K562 (cell line): ENCODE data around the gene EIF4E.

Source experiments
- FOXM1 ChIP-seq, 2 experiments: fragments of 450-650 bp in 1 of 2; sonication (generic) in 1 of 2; formaldehyde crosslinking in 1 of 2; IDR thresholded peaks; 2 replicates each; pipeline versions ENCODE4 v1.6.1 to v1.9.0; 2017 to 2022; ENCODE audit warnings: low read depth in 2 of 2, mild to moderate bottlenecking in 2 of 2, missing genetic modification reagents in 1 of 2, moderate library complexity in 1 of 2
- GTF2E2 ChIP-seq: fragments of 200-800 bp; sonication (Bioruptor generic); IDR thresholded peaks from 2 replicates; pipeline ENCODE4 v1.6.1; 2016; ENCODE audit warnings: missing genetic modification characterization, missing compliant biosample characterization
- MAFK ChIP-seq: IDR thresholded peaks from 2 replicates; pipeline ENCODE4 v1.6.1; 2011; ENCODE audit warnings: low read length, improper control_type of control experiment
- RBM25 ChIP-seq: fragments of 200-400 bp; formaldehyde crosslinking; IDR thresholded peaks from 2 replicates; pipeline ENCODE4 v1.6.1; 2018; ENCODE audit warnings: low read length, low read depth, moderate library complexity; ENCODE audit not compliant: severe bottlenecking
- ZNF431 ChIP-seq: sonication (generic); formaldehyde crosslinking; IDR thresholded peaks from 2 replicates; pipeline ENCODE4 v1.8.0; 2022; ENCODE audit warnings: mild to moderate bottlenecking, missing genetic modification reagents
- TF ChIP-seq, protein P1 (sequence below): fragments of 450-650 bp; IDR thresholded peaks from 2 replicates; pipeline ENCODE4 v1.6.1; 2016; ENCODE audit warnings: low read depth, mild to moderate bottlenecking, moderate library complexity
- TF ChIP-seq, protein P2 (sequence below), 2 experiments: fragments of 450-650 bp in 1 of 2; sonication (generic) in 1 of 2; formaldehyde crosslinking in 1 of 2; IDR thresholded peaks in 1 of 2; conservative IDR thresholded peaks in 1 of 2; 2 replicates each; pipeline versions ENCODE4 v1.6.1 to v1.8.1; 2016 to 2023; ENCODE audit warnings: mild to moderate bottlenecking in 2 of 2, moderate library complexity in 2 of 2, inconsistent platforms in 1 of 2, missing genetic modification reagents in 1 of 2
- TF ChIP-seq, protein P3 (sequence below): sonication (generic); formaldehyde crosslinking; IDR thresholded peaks from 2 replicates; pipeline ENCODE4 v1.8.0; 2022; ENCODE audit warnings: missing genetic modification reagents, mild to moderate bottlenecking, borderline replicate concordance
- TF ChIP-seq, protein P4 (sequence below), 3 experiments: IDR thresholded peaks in 2 of 3; conservative IDR thresholded peaks in 1 of 3; 2 replicates each; pipeline ENCODE4 v1.5.1; 2011 to 2012; ENCODE audit warnings: low read length in 3 of 3, mild to moderate bottlenecking in 3 of 3, control low read depth in 2 of 3, improper control_type of control experiment in 1 of 3, inconsistent platforms in 1 of 3, low read depth in 1 of 3, mixed read lengths in 1 of 3, moderate library complexity in 1 of 3; ENCODE audit not compliant: insufficient read depth in 2 of 3

DNA sequence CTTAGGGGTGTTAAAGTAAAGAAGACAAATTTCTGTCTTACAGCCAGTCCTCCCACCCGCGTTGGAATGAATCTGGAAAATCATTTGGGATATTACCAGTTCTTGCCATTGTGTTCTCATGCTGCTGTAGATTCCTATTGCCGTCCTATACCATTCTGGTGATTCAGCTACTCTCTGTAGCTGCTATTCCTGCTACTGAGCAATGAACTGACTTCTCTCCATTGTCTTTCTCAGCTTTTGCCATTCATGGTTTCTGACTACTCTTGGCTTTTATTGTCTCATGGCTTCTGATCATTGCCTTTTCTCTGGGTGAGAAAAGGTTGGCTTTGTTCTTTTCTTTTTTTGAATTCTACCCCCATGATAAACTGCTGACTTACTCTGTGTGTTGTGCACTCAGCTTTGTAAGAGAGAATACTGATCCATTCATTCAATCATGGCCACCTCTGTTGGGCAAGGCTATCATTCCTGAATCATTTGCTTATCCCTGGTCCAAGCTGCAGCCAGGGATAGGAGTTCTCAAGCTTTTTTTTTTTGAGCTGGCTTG lies 38.9 kb upstream of the EIF4E start:
- TF ChIP-seq, protein P1, sequence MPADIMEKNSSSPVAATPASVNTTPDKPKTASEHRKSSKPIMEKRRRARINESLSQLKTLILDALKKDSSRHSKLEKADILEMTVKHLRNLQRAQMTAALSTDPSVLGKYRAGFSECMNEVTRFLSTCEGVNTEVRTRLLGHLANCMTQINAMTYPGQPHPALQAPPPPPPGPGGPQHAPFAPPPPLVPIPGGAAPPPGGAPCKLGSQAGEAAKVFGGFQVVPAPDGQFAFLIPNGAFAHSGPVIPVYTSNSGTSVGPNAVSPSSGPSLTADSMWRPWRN = no peak
- TF ChIP-seq MAFK (no peak), RBM25 (no peak), GTF2E2 (tag) (no peak), FOXM1 (IDR thresholded peaks at IDR 0.05; ENCODE audit: low read depth) (no peak), FOXM1 (CRISPR knock-in tag; IDR thresholded peaks at IDR 0.05; ENCODE audit: low read depth) (no peak), ZNF431 (CRISPR knock-in tag) (no peak)
- TF ChIP-seq, protein P2, sequence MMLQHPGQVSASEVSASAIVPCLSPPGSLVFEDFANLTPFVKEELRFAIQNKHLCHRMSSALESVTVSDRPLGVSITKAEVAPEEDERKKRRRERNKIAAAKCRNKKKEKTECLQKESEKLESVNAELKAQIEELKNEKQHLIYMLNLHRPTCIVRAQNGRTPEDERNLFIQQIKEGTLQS (IDR thresholded peaks at IDR 0.05) = no peak
- TF ChIP-seq, protein P2 (CRISPR knock-in tag; conservative IDR thresholded peaks at IDR 0.05) = no peak
- TF ChIP-seq, protein P3, sequence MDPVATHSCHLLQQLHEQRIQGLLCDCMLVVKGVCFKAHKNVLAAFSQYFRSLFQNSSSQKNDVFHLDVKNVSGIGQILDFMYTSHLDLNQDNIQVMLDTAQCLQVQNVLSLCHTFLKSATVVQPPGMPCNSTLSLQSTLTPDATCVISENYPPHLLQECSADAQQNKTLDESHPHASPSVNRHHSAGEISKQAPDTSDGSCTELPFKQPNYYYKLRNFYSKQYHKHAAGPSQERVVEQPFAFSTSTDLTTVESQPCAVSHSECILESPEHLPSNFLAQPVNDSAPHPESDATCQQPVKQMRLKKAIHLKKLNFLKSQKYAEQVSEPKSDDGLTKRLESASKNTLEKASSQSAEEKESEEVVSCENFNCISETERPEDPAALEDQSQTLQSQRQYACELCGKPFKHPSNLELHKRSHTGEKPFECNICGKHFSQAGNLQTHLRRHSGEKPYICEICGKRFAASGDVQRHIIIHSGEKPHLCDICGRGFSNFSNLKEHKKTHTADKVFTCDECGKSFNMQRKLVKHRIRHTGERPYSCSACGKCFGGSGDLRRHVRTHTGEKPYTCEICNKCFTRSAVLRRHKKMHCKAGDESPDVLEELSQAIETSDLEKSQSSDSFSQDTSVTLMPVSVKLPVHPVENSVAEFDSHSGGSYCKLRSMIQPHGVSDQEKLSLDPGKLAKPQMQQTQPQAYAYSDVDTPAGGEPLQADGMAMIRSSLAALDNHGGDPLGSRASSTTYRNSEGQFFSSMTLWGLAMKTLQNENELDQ (CRISPR knock-in tag) = no peak
- TF ChIP-seq, protein P4, sequence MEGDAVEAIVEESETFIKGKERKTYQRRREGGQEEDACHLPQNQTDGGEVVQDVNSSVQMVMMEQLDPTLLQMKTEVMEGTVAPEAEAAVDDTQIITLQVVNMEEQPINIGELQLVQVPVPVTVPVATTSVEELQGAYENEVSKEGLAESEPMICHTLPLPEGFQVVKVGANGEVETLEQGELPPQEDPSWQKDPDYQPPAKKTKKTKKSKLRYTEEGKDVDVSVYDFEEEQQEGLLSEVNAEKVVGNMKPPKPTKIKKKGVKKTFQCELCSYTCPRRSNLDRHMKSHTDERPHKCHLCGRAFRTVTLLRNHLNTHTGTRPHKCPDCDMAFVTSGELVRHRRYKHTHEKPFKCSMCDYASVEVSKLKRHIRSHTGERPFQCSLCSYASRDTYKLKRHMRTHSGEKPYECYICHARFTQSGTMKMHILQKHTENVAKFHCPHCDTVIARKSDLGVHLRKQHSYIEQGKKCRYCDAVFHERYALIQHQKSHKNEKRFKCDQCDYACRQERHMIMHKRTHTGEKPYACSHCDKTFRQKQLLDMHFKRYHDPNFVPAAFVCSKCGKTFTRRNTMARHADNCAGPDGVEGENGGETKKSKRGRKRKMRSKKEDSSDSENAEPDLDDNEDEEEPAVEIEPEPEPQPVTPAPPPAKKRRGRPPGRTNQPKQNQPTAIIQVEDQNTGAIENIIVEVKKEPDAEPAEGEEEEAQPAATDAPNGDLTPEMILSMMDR (IDR thresholded peaks at IDR 0.05 in 2 of 3, conservative IDR thresholded peaks at IDR 0.05 in 1 of 3; ENCODE audit: insufficient read depth in 2 of 3, low read depth in 1 of 3, low read length in 3 of 3) = no peak
